ENCODE data around the gene HTR2C.
"Not testable (repeated sequence)": the region's sequence is repeated elsewhere in the genome, so short reads cannot be mapped to it uniquely, and the experiment has no call there.

HTR2C gene

DNA sequence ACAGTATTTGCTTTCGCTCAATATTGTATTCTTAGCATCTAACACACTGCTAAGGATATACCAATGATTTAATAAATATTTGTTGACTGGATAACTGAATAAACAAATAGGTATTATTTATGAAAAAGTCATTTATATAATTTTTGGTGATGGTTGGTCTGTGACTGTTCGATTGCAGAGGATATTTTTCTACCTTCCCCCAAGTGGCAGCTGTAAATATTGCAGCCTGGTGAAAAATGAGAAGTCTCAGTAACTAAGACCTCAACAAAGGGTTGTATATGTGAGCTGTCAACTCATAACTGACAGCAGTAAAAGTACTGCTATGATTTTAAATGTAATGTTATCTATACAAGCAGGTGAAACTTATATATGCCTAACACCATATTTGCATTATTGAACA lies 36.0 kb downstream of the HTR2C start:
- H3K4me3 ChIP-seq (ENCODE audit: control insufficient read depth, low read depth, low read length) = no peak overlapping the region
- DNase-seq (ENCODE audit: low read depth) = no peak
- TF ChIP-seq, protein P1, sequence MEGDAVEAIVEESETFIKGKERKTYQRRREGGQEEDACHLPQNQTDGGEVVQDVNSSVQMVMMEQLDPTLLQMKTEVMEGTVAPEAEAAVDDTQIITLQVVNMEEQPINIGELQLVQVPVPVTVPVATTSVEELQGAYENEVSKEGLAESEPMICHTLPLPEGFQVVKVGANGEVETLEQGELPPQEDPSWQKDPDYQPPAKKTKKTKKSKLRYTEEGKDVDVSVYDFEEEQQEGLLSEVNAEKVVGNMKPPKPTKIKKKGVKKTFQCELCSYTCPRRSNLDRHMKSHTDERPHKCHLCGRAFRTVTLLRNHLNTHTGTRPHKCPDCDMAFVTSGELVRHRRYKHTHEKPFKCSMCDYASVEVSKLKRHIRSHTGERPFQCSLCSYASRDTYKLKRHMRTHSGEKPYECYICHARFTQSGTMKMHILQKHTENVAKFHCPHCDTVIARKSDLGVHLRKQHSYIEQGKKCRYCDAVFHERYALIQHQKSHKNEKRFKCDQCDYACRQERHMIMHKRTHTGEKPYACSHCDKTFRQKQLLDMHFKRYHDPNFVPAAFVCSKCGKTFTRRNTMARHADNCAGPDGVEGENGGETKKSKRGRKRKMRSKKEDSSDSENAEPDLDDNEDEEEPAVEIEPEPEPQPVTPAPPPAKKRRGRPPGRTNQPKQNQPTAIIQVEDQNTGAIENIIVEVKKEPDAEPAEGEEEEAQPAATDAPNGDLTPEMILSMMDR (IDR thresholded peaks at IDR 0.05; ENCODE audit: control insufficient read depth, insufficient read depth, low read depth, low read length, missing control alignments) = peak; percentile 48

DNA sequence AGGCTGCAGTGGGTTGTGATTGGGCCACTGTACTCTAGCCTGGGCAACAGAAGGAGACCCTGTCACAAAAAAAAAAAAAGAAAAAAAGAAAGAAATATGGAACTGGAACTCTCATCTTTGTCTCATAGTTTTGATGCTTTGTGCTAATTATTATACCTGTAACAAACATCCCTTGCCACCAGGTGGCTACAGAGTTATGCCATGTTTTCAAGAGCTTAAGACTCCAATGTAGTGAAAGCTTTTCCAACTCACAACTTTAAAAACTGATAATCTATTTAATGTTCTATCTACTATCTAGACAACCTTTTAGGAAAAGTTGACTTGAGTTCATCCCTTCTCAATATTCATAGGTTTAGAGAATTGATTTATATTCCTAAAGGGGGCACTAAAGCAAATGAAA lies 42.4 kb downstream of the HTR2C start:
- TF ChIP-seq, protein P1 (IDR thresholded peaks at IDR 0.05; ENCODE audit: control insufficient read depth, insufficient read depth, low read depth, low read length, missing control alignments) = peak; percentile 37
- H3K4me3 ChIP-seq (ENCODE audit: control insufficient read depth, low read depth, low read length) = no peak overlapping the region
- DNase-seq (ENCODE audit: low read depth) = no peak

DNA sequence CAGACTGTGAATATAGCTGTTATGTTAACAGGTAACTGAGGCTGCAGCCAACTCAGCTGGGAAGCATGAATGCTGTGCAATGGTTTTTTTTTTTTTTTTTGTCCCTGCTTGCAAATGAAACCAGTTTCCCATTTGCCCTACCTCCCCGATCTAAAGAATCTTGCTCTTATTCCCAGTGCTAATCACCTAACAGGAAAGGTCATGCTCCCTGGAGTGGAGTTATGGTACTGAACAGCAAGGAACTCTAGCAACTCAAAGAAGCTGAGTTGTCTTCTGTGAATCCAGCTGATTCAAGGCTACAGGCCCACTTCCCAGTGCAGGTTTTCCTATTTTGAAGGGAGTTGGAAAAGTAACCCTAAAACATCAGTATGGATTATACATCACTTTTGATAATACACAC lies 52.1 kb downstream of the HTR2C start:
- TF ChIP-seq, protein P1 (IDR thresholded peaks at IDR 0.05; ENCODE audit: control insufficient read depth, insufficient read depth, low read depth, low read length, missing control alignments) = no peak
- H3K4me3 ChIP-seq (ENCODE audit: control insufficient read depth, low read depth, low read length) = no peak overlapping the region
- DNase-seq (ENCODE audit: low read depth) = no peak

DNA sequence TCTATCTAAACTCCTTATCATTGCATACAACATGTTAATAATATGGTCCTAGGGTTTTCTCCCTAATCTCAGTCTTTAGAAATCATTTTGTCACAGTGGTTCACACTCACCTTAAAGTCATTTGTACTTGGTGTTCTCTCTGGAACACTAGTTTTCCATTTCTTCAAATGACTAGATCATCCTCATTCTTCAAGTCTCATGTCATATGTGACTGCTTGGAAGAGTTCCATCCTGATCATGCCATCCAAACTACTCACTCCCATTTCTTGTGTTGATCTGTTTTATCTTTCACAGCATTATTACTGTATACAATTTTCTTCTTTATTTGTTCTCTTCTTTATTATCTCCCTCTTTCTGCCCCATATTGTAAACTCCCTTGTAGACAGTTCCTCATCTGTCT lies 66.5 kb downstream of the HTR2C start:
- TF ChIP-seq, protein P1 (IDR thresholded peaks at IDR 0.05; ENCODE audit: control insufficient read depth, insufficient read depth, low read depth, low read length, missing control alignments) = no peak
- no peak for DNase-seq (ENCODE audit: low read depth)
- H3K4me3 ChIP-seq (ENCODE audit: control insufficient read depth, low read depth, low read length) = no peak overlapping the region

DNA sequence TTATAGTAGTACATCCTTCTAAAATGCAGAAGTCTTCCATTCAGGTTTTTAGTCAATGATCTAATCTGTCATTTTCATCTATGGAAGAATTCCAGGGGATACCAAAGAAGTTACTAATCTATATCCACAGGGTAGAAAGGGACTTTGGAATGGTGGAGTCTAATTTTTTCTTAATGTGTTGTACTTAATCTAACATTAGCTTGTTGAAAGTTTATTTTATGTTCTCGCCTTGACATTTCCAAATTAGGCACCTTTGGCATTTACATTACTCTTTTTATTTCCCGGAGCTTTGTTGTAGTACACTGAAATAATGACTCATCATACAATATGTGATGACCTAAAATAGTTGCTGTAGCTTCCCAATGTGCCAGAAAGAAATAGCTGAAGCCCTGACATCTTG lies 91.5 kb downstream of the HTR2C start:
- TF ChIP-seq, protein P1 (IDR thresholded peaks at IDR 0.05; ENCODE audit: control insufficient read depth, insufficient read depth, low read depth, low read length, missing control alignments) = no peak
- peak; percentile 14 for DNase-seq (ENCODE audit: low read depth)
- no peak overlapping the region for H3K4me3 ChIP-seq (ENCODE audit: control insufficient read depth, low read depth, low read length)

DNA sequence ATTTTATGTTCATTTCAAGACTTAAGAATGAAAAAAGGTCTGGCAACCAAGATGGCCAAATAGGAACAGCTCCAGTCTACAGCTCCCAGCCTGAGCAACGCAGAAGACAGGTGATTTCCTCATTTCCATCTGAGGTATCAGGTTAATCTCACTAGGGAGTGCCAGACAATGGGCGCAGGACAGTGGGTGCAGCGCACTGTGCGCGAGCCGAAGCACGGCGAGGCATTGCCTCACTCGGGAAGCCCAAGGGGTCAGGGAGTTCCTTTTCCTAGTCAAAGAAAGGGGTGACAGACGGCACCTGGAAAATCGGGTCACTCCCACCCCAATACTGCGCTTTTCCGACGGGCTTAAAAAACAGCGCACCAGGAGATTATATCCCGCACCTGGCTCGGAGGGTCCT lies 116.6 kb downstream of the HTR2C start:
- DNase-seq (ENCODE audit: low read depth); H3K4me3 ChIP-seq (ENCODE audit: control insufficient read depth, low read depth, low read length): not testable (repeated sequence)

DNA sequence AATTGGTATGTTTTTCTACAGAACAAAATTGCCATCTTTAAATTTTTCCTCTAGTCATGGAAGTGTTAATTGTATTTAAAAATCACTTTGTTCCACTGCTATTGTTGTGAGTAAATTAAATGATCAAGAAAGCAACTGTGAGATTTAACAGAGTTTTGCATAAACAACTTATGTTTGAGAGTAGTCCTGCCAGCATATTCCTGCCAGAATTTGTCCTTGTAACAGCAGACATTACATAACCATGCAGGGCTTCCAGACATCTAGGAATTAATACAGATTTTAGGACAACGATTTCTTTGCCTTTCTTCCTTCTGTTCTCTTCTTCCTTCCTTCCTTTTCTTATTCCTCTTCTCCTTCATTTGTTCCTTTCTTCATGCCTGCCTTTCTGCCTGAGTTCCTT lies 125.5 kb downstream of the HTR2C start:
- TF ChIP-seq, protein P1 (IDR thresholded peaks at IDR 0.05; ENCODE audit: control insufficient read depth, insufficient read depth, low read depth, low read length, missing control alignments) = no peak
- DNase-seq (ENCODE audit: low read depth) = no peak
- no peak overlapping the region for H3K4me3 ChIP-seq (ENCODE audit: control insufficient read depth, low read depth, low read length)
